ENCODE measurements around the gene AQP5.

- TF ChIP-seq CTCF (conservative IDR thresholded peaks at IDR 0.05) (no peak), EZH2 (IDR thresholded peaks at IDR 0.05; ENCODE audit: low read depth) (no peak)
These were observed 2.5 kb downstream of the AQP5 start for GRCh38 chr12:49963976-49964815.

Measured in PC-9 (cell line).